ENCODE results near the gene ITPR2.

GRCh38 chr12:26740991-26741390, 92.0 kb downstream of the ITPR2 start:
- TF ChIP-seq POLR2A (IDR thresholded peaks at IDR 0.05; ENCODE audit: low read depth, low read length) (no peak), TAF1 (IDR thresholded peaks at IDR 0.05; ENCODE audit: low read depth, low read length) (no peak), POLR2AphosphoS5 (IDR thresholded peaks at IDR 0.05; ENCODE audit: low read depth, low read length) (no peak)

All from GM12891 (cell line).